ENCODE measurements around the gene SEPTIN8.

The SEPTIN8 gene

GRCh38 chr5:132777209-132778069 lies at the start of gene SEPTIN8:
Gene SEPTIN8, minus strand, starts transcription at chr5:132777239. Its CDS starts 102 bp downstream, at chr5:132777137.
- peak within 1 kb of the TSS; percentile 75 to 76 for H3K4me3 ChIP-seq (ENCODE audit: low read depth in 1 of 2, low read length in 2 of 2)
- peak within 1 kb of the TSS; percentile 47 for H3K27ac ChIP-seq (ENCODE audit: low read depth, low read length)
- peaks cover 28% of the 10 kb centered on the region for H3K4me1 ChIP-seq (ENCODE audit: insufficient read depth, low read length)
- peak within 1 kb of the TSS; percentile 57 for H3K9ac ChIP-seq (ENCODE audit: low read length)
- no peaks in the 10 kb centered on the region for H3K9me3 ChIP-seq (ENCODE audit: low read length)
- H3K27me3 ChIP-seq (ENCODE audit: control insufficient read depth in 1 of 2, insufficient read depth in 2 of 2, low read length in 2 of 2), result no peaks in the 10 kb centered on the region
- H3K36me3 ChIP-seq (ENCODE audit: insufficient read depth, low read length), result no peaks in the 10 kb centered on the region

- H3K4me1 ChIP-seq (ENCODE audit: insufficient read depth, low read length), result peaks cover 9% of the 10 kb centered on the region
- no peaks in the 10 kb centered on the region for H3K9me3 ChIP-seq (ENCODE audit: low read length)
- H3K4me3 ChIP-seq (ENCODE audit: low read depth in 1 of 2, low read length in 2 of 2), result no peak overlapping the region
- no peaks in the 10 kb centered on the region for H3K36me3 ChIP-seq (ENCODE audit: insufficient read depth, low read length)
- H3K9ac ChIP-seq (ENCODE audit: low read length), result no peak overlapping the region
- peaks cover 0 to 23% of the 10 kb centered on the region in 2 donors for H3K27me3 ChIP-seq (ENCODE audit: control insufficient read depth in 1 of 2, insufficient read depth in 2 of 2, low read length in 2 of 2)
- no peak overlapping the region for H3K27ac ChIP-seq (ENCODE audit: low read depth, low read length)
These were observed 49.5 kb upstream of the SEPTIN8 start for GRCh38 chr5:132826424-132827082.

GRCh38 chr5:132825834-132826391 lies 48.9 kb upstream of the SEPTIN8 start:
- Histone ChIP-seq H3K4me1 (ENCODE audit: insufficient read depth, low read length) (peaks cover 4% of the 10 kb centered on the region), H3K27me3 (ENCODE audit: control insufficient read depth in 1 of 2, insufficient read depth in 2 of 2, low read length in 2 of 2) (peaks cover 4 to 23% of the 10 kb centered on the region in 2 donors), H3K27ac (ENCODE audit: low read depth, low read length) (no peak overlapping the region), H3K4me3 (ENCODE audit: low read depth in 1 of 2, low read length in 2 of 2) (no peak overlapping the region), H3K9me3 (ENCODE audit: low read length) (no peaks in the 10 kb centered on the region), H3K36me3 (ENCODE audit: insufficient read depth, low read length) (no peaks in the 10 kb centered on the region), H3K9ac (ENCODE audit: low read length) (no peak overlapping the region)

GRCh38 chr5:132825033-132825833 lies 48.2 kb upstream of the SEPTIN8 start:
- H3K27ac ChIP-seq (ENCODE audit: low read depth, low read length), result no peak overlapping the region
- H3K4me1 ChIP-seq (ENCODE audit: insufficient read depth, low read length), result peaks cover 6% of the 10 kb centered on the region
- peaks cover 5 to 23% of the 10 kb centered on the region in 2 donors for H3K27me3 ChIP-seq (ENCODE audit: control insufficient read depth in 1 of 2, insufficient read depth in 2 of 2, low read length in 2 of 2)

GRCh38 chr5:132824426-132824825 lies 47.4 kb upstream of the SEPTIN8 start:
- Histone ChIP-seq H3K9ac (ENCODE audit: low read length) (no peak overlapping the region), H3K27ac (ENCODE audit: low read depth, low read length) (no peak overlapping the region), H3K27me3 (ENCODE audit: control insufficient read depth in 1 of 2, insufficient read depth in 2 of 2, low read length in 2 of 2) (peaks cover 5 to 31% of the 10 kb centered on the region in 2 donors), H3K4me1 (ENCODE audit: insufficient read depth, low read length) (peaks cover 10% of the 10 kb centered on the region), H3K36me3 (ENCODE audit: insufficient read depth, low read length) (no peaks in the 10 kb centered on the region), H3K4me3 (ENCODE audit: low read depth in 1 of 2, low read length in 2 of 2) (no peak overlapping the region), H3K9me3 (ENCODE audit: low read length) (no peaks in the 10 kb centered on the region)

More at GRCh38 chr5:132825033-132825833, 48.2 kb upstream of the SEPTIN8 start:
- Histone ChIP-seq H3K9ac (ENCODE audit: low read length) (no peak overlapping the region), H3K4me3 (ENCODE audit: low read depth in 1 of 2, low read length in 2 of 2) (no peak overlapping the region), H3K9me3 (ENCODE audit: low read length) (no peaks in the 10 kb centered on the region), H3K36me3 (ENCODE audit: insufficient read depth, low read length) (no peaks in the 10 kb centered on the region)

GRCh38 chr5:132823481-132824050 lies 46.5 kb upstream of the SEPTIN8 start:
- Histone ChIP-seq H3K4me3 (ENCODE audit: low read depth in 1 of 2, low read length in 2 of 2) (no peak overlapping the region), H3K9ac (ENCODE audit: low read length) (no peak overlapping the region), H3K27me3 (ENCODE audit: control insufficient read depth in 1 of 2, insufficient read depth in 2 of 2, low read length in 2 of 2) (peaks cover 5 to 27% of the 10 kb centered on the region in 2 donors), H3K9me3 (ENCODE audit: low read length) (no peaks in the 10 kb centered on the region), H3K27ac (ENCODE audit: low read depth, low read length) (no peak overlapping the region), H3K36me3 (ENCODE audit: insufficient read depth, low read length) (no peaks in the 10 kb centered on the region), H3K4me1 (ENCODE audit: insufficient read depth, low read length) (peaks cover 10% of the 10 kb centered on the region)

GRCh38 chr5:132822650-132823480 lies 45.8 kb upstream of the SEPTIN8 start:
- H3K4me3 ChIP-seq (ENCODE audit: low read depth in 1 of 2, low read length in 2 of 2), result no peak overlapping the region
- no peak overlapping the region for H3K27ac ChIP-seq (ENCODE audit: low read depth, low read length)
- H3K36me3 ChIP-seq (ENCODE audit: insufficient read depth, low read length), result no peaks in the 10 kb centered on the region
- no peaks in the 10 kb centered on the region for H3K9me3 ChIP-seq (ENCODE audit: low read length)
- no peak overlapping the region for H3K9ac ChIP-seq (ENCODE audit: low read length)
- H3K27me3 ChIP-seq (ENCODE audit: control insufficient read depth in 1 of 2, insufficient read depth in 2 of 2, low read length in 2 of 2), result peaks cover 5 to 27% of the 10 kb centered on the region in 2 donors
- H3K4me1 ChIP-seq (ENCODE audit: insufficient read depth, low read length), result peaks cover 10% of the 10 kb centered on the region

GRCh38 chr5:132821791-132822190 lies 44.8 kb upstream of the SEPTIN8 start:
- Histone ChIP-seq H3K9me3 (ENCODE audit: low read length) (no peaks in the 10 kb centered on the region), H3K27me3 (ENCODE audit: control insufficient read depth in 1 of 2, insufficient read depth in 2 of 2, low read length in 2 of 2) (peaks cover 5 to 26% of the 10 kb centered on the region in 2 donors), H3K4me1 (ENCODE audit: insufficient read depth, low read length) (peaks cover 10% of the 10 kb centered on the region), H3K4me3 (ENCODE audit: low read depth in 1 of 2, low read length in 2 of 2) (no peak overlapping the region), H3K36me3 (ENCODE audit: insufficient read depth, low read length) (no peaks in the 10 kb centered on the region), H3K27ac (ENCODE audit: low read depth, low read length) (no peak overlapping the region), H3K9ac (ENCODE audit: low read length) (no peak overlapping the region)

- Histone ChIP-seq H3K4me3 (ENCODE audit: low read depth in 1 of 2, low read length in 2 of 2) (no peak overlapping the region), H3K4me1 (ENCODE audit: insufficient read depth, low read length) (peaks cover 10% of the 10 kb centered on the region), H3K36me3 (ENCODE audit: insufficient read depth, low read length) (no peaks in the 10 kb centered on the region), H3K27me3 (ENCODE audit: control insufficient read depth in 1 of 2, insufficient read depth in 2 of 2, low read length in 2 of 2) (peaks cover 5 to 21% of the 10 kb centered on the region in 2 donors), H3K9ac (ENCODE audit: low read length) (no peak overlapping the region), H3K27ac (ENCODE audit: low read depth, low read length) (no peak overlapping the region), H3K9me3 (ENCODE audit: low read length) (no peaks in the 10 kb centered on the region)
These were observed 44.3 kb upstream of the SEPTIN8 start for GRCh38 chr5:132821350-132821749.

GRCh38 chr5:132820162-132820754 lies 43.2 kb upstream of the SEPTIN8 start:
- H3K9ac ChIP-seq (ENCODE audit: low read length), result no peak overlapping the region

More at GRCh38 chr5:132820162-132820754, 43.2 kb upstream of the SEPTIN8 start:
- Histone ChIP-seq H3K4me3 (ENCODE audit: low read depth in 1 of 2, low read length in 2 of 2) (peak overlapping the region in 1 of 2 donors; percentile 32), H3K36me3 (ENCODE audit: insufficient read depth, low read length) (no peaks in the 10 kb centered on the region), H3K9me3 (ENCODE audit: low read length) (no peaks in the 10 kb centered on the region), H3K4me1 (ENCODE audit: insufficient read depth, low read length) (peaks cover 10% of the 10 kb centered on the region), H3K27me3 (ENCODE audit: control insufficient read depth in 1 of 2, insufficient read depth in 2 of 2, low read length in 2 of 2) (peaks cover 5 to 16% of the 10 kb centered on the region in 2 donors), H3K27ac (ENCODE audit: low read depth, low read length) (no peak overlapping the region)
